Stimulated activated CD8-positive, alpha-beta memory T cell treated with anti-CD3 and anti-CD28 coated beads, Interleukin-7, amount 100 ng/mL, for 1 hour (primary cell): ENCODE results near the gene NGF.
"Not testable (repeated sequence)": the region's sequence is repeated elsewhere in the genome, so short reads cannot be mapped to it uniquely, and the experiment has no call there.

Experiments
- DNase-seq, 2 donors: peaks; one replicate each; pipeline ENCODE4 v3.0.0-alpha.2; 2020; ENCODE audit warnings: low read depth in 2 of 2

NGF gene

DNA sequence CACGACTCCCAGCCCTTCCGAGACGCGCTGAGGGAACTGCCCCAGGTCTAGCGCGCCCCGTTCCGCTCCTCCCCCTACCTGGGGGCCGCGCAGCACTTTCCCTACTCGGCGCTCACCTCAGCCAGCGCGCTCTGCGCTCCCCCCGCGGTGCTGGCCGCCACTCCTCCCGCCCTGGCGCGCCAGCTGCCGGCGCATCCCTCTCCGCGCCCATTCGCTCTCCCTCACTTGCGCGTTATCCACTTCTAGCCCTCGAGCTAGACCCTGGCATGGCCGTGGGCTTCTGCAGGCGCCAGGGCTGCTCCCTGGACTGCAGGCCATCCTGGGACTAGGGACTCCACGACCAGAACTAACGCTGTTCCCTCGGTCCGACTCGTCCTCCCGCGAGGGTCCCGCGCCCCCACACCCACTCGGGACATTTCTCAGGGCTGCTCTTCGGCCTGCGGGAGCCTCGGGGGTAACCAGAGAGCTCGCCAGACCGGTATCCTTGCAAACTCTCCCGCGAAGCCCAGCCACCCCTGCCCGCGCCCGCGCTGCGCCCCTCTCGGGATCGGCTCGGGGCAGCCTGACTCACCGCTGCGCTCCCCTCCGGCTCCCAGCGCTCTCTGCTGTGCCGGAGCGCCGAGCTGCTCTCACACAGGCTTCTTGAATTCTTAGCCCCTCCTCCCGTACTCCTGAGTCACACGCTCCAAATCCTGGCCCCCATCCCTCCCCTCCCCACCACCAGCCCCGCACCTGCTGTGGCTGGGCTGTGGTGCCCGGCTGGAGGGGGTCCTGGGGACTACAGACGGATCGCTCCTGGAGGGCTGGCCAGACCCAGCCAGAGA, at the start of gene NGF:
TSS of gene NGF (minus strand) at position 617 of the 824 bp plus-strand sequence. CDS start 51,454 bp downstream, outside the sequence.
- no peak for DNase-seq

DNA sequence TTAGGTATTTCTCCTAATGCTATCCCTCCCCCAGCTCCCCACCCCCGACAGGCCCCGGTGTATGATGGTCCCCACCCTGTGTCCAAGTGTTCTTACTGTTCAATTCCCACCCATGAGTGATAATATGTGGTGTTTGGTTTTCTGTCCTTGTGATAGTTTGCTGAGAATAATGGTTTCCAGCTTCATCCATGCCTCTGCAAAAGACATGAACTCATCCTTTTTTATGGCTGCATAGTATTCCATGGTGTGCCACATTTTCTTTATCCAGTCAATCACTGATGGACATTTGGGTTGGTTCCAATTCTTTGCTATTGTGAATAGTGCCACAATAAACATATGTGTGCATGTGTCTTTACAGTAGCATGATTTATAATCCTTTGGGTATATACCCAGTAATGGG, 45.4 kb upstream of the NGF start:
- DNase-seq: not testable (repeated sequence)

DNA sequence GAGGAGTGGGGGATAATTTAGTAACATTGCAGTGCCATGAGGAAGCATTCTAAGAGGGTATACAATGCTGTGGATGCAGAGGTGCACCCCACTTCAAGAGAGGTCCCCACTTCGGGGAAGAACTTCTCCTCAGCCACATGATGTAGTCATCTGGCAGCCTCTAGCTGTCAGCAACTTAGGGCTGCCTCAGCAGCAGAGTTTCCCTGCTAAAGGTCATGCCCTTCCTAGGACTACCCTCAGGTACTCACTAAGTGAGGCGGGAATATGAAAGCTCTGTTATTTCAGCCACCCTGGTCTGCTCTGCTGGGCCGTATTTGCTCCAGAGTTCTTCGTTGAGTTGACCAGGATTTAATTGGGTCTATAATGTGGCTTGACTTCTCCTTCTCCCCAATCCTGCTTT, 41.9 kb upstream of the NGF start:
- no peak for DNase-seq

DNA sequence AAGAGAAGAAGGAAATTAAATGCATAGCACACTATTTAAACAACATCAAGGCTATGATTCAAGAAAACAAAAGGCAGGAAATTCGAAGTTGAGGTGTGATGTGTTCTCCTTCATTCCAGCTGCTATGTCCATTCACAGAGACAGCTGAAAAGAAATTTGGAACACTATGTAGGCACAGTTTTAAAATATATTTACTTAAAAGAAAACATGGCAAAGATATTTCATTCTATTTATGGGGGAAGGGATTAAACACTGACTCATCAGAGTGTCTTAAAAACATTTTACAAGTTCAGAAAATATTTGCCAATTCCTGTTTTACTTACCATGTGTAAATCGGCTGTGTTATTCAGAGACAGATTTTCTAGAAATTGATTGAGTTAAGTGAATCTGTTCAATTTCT, 39.4 kb upstream of the NGF start:
- no peak for DNase-seq

DNA sequence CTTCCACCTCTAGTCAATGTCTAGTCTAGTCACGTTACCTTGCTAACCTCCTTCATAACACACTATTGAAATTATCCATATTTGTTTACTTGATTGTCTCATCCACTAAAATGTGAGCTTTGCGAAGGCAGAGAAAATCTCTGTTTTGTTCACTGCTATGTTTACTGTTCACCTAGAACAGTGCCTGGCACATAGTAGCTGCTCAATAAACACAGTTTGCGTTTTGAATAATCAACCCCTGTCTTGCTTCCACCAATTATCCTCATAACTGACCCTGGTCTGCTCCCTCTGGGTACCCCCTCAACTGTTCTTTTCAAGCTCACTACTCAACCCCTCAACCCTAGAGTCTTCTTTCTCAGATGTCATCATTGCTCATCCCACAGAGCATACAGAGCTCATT, 36.5 kb upstream of the NGF start:
- DNase-seq: no peak

DNA sequence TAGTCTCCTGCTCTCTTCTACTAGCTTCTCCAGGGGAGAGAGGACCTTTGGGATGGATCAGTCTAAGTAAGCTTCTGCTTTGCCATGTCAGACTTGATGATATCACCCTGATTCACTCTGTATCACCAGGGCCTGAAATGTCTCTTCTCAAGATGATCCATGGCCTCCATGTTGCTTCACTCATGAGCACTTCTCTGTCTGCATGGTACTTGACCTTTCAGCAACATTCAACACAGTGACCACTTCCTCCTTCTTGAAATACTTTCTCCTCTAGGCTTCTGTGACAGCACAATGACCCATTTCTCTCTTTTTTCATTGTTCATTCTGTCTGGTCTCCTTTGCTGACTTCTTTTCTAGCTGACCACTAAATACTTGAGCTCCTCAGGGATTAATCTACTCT, 35.3 kb upstream of the NGF start:
- no peak for DNase-seq

DNA sequence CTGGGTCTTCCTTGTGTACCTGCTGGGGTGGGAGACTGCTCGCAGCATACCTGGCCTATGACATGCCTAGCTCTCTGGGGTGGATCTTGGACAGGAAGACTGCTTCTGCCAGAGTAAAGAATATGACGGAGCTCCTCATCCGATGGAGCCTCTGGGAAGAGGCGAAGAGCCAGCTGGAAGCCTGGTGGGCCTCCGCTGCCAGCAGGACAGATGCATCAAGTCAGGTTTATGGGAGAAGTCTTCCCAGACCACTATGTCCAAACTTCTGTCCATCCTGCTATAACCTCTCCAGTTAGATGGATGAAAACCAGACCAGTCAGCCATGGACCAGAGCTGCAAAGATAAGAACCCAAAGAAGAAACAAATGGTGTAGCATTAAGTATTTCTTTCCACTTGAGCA, 27.7 kb upstream of the NGF start:
- no peak for DNase-seq

DNA sequence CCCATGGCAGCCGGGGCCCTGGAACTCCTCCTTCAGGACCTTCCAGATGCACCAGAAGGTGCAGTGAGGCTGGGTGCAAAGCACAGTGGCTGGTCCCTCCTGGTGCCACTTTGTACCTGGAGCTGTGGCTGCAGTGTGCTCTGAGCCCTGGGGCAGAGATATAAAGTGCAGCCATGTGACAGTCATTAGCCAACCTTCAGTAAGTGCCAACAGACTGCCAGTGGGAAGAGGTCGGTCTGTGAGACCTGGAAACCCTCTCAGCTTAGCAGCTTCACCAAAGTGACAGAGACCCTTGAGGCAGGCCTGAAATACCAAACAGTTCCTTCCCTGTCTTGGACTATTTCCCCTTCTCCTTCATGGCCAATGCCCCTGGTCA, 26.7 kb upstream of the NGF start:
- DNase-seq: no peak

DNA sequence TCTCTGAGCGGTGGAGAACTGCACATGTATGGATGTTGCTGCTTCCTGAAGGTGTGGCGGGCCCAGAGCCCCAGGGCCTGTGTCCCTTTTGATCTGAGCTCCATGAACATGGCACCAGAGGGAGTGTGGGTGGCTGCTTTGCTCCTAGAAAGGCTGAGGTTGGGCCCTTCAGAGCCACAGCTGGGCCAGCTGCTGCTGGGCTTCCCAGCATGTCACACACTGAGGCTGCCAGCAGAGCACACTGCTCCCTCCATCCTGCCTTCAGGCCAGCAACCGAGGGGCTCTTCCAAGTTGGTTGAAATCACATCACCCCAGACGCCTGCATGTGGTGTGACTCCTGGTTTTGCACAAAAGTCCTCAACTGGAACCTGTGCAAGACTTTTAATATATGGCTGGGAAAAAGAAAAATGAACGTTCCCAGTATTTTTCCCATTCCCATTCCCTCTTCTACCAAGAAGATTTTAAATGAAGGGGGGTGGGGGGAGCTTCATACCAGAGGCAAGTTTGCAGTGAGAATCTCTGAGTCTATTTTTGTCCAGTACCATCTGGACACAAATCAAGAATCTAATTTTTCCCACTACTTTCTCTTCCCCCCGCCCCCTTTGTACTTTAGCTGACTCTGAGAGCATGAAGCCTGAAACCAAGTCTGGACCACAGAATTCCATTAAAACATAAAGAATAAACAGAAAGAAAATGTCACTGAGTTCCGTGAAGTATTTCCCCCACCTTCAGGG, 26.2 kb upstream of the NGF start:
- DNase-seq: no peak

DNA sequence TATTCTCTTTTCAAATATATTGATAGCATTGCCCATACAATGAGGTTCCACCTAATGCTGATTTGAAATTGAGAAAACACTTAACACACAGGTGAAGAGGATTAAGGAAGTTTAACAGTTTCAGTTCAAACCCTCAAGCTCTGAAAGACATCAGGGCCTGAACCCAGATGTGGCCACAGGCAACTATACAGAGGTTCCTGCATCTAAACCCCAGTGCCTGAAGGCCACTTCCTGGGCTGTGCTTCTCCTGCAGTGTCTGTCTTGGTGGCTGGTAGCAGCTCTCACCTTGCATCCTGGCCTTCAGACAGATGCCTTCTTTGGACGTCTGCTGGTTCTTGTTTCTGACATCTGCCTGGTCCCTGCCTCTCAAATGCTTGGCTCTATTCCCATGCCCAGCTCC, 25.1 kb upstream of the NGF start:
- DNase-seq: no peak

DNA sequence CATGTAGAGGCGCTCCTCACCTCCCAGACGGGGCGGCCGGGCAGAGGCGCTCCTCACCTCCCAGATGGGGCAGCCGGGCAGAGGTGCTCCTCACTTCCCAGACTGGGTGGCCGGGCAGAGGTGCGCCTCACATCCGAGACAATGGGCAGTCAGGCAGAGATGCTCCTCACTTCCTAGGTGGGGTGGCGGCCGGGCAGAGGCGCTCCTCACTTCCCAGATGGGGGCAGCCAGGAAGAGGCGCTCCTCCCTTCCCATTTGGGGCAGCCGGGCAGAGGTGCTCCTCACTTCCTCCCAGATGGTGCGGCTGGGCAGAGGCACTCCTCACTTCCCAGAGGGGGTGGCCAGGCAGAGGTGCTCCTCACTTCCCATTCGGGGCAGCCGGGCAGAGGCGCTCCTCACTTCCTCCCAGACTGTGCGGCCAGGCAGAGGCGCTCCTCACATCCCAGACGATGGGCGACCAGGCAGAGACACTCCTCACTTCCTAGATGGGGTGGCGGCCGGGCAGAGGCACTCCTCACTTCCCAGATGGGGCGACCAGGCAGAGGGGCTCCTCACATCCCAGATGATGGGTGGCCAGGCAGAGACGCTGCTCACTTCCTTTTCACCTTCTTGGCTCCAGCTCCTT, 22.6 kb upstream of the NGF start:
- DNase-seq: not testable (repeated sequence)

DNA sequence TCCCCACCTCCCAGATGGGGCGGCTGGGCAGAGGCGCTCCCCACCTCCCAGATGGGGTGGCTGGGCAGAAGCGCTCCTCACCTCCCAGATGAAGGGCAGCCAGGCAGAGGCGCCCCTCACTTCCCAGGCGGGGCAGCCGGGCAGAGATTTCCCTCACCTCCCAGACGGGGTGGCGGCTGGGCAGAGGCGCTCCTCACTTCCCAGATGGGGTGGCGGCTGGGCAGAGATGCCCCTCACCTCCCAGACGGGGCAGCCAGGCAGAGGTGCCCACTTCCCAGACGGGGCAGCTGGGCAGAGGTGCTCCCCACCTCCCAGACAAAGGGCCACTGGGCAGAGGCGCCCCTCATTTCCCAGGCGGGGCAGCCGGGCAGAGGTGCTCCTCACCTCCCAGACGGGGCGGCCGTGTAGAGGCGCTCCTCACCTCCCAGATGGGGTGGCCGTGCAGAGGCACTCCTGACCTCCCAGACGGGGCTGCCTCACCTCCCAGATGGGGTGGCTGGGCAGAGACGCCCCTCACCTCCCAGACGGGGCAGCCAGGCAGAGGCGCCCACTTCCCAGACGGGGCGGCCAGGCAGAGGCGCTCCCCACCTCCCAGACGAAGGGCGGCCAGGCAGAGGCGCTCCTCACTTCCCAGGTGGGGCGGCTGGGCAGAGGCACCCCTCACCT, 21.9 kb upstream of the NGF start:
- not testable (repeated sequence) for DNase-seq

DNA sequence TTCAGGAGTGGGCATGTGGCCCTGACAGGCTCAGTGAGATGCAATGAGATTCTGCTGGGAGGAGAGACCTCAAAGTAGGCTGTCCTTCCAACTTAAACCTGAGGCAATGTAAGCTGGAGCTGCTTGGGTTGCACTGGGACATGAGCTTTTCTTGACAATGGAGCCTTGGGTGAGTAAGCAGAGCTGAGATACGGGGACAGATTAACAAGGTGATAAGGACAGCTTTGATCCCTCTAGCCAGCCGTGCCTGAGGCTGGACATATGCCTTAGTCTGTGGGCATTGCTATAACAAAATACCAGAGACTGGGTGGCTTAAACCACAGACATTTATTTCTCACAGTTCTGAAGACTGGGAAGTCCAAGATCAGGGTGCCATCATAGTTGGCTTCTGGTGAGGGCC, 18.3 kb upstream of the NGF start:
- no peak for DNase-seq

DNA sequence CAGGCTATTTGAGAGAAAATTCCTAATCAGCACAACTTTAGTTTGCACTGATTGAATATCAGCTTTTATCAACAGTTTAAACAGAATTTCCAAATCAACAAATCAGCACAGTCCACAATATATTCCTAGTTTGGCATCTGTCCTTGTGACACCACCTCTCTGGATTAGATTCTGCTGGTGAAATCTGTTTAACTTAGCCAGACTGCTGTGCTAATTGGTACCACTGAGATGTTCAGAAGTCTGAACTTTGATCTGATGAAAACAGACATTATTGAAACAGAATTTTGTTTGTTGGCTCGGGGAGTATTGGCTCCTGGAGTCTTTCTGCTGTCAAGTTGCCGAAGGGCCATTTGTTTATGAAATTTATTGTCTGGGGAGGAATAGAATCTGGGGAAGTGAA, 17.0 kb upstream of the NGF start:
- DNase-seq: no peak

DNA sequence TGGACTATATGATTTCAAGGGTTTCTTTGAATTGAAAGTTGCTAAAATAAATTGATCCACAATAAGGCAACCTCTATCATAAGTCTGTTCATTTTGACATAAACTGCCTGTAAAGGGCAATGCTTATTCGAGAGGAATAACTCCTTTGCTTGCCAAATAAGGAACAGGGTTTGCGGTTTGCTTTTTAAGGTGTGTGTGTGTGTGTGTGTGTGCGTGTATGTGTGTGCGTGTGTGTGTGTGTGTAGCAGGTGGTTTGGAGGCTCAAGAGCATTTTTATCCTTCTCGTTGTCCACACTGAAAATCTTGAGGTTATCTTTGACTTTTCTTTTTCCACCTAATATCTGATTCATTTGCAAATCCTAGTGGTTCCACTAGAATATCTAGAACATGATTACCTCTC, 13.1 kb upstream of the NGF start:
- DNase-seq: no peak

DNA sequence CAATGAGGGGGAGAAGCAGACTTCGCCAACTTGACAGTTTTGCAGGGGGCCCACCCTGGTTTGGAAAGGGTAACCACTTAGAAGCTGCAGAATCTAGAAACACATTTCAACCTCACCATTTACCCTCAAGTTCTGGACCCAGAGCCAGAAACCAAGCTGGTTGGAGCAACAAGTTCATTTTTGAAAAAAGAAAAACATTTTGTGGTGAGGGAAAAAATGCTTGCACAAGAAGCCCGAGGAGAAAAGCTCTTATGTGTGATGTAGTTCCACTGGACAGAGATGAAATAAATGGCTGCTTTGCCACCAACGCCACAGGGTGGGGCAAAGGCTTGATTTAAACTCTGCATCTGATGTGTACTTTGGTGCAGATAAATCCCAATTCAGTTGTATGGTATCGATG, 10.6 kb upstream of the NGF start:
- no peak for DNase-seq

DNA sequence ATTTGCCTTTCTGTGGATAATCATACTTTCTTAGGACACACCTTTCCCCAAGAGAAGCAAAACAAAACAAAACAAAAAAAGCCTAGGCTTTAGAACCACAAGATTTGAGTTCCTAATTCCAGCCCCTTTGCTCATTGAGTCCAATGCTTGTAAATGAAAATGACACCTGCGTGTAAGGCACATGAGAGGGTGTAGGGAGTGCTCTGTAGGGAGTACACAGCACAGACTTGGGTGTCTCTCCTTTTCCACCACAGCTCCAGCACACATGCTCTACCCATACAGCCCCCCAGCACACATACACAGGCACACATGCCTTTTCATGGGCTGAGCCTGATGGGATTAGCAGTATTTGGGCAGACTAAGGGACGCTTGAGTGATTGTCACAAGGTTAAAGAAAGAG, 9.2 kb upstream of the NGF start:
- DNase-seq: no peak

DNA sequence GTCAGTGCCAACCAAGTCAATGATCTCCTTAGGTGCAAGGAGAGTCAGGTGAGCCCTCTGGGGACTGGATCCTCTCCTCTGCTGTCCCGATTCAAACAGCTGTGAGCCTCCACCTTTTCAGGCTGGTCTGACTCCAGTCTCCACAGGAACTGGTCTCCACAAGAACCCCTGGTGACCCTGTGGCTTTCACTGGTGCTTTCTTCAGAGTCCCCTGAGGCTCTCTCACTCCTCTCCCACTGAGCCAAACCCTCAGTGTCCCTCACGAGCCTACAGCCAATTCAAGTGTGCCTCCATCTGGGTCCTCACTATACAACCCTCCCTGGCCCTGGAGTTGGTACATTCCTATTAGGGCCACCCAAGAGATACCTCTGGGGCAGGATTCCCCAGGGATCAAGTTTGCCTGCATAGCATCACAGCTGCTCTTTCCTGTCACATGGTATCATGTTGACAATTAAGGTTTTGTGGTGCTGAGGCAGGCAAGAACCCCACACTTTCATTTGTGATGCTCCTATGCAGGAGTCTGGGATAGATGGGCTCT, 5.2 kb upstream of the NGF start:
- DNase-seq: no peak

DNA sequence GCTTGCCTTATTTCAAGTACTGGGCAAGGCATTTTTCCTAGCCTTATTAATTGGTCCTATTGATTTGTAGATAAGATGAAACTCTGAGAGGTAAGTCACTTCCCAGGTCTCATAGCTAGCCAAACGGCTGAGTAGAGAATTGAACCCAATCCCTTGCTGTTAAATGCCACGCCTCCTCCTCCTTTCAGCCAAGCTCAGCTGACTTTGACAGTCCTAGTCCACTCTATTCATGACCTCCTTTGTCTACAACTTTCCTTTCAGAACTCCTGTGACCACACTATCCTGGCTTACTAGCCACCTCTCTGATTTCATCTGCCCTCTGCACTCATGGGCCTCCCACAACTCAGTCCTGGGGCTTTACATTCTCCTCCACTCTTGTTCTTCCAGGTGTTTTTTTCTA, 3.9 kb upstream of the NGF start:
- DNase-seq: no peak

DNA sequence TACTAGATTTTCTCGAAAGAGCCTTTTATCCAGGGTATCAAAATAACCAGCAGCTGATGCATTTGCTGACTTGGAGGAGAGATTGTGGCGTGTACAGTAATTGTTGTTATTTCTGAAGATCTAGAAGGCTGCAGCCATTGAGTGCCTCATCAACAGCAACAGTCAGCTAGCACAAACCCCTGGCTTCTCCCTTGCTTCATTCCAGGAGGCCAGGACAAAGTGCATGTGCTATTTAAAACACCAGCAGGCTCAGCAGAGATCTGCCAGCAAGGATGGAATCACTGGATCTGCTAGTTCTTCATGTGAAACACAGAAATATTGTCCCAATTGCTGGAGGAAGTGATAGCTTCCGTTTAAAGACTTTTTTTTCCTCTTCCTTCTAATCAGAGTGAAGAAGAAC, 2.8 kb upstream of the NGF start:
- no peak for DNase-seq

DNA sequence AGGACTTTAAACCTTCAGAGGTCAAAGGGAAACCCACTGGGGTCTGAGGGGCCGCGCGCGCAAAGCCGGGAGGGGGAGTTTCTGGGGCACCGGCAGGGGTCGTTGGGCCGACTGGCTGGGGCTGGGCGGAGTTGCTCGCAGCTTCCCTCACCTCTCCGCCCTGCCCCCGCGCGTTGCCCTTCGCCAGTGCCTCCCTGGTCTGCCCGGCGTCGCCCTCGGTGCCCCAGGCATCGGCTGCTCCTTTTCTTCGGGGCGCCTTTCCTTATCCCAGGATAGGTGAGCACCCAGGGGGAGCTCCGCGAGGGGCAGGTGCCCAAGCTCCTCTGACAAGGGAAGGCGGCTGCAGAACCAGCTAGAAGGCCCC, 390 bp upstream of the NGF start:
- DNase-seq: no peak

DNA sequence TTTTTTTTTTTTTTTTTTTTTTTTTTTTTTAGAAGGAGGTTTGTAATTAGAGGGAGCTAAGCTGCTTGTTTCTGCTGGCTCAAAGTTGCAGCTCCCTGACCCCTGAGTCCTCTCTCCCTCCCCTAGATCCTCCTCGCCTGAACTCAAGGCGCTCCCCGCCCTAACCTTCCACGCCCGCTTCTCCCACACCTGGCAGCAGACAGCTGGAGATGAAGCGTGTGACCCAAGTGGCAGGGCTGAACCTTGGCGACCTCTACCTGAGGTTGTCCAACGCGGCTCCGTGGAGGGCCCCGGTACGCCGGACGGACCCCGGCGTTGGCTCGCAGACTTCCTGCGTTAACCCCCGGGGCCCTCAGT, 795 bp downstream of the NGF start:
- DNase-seq: no peak
